NOMO-1 treated with dmso at 0.1 percent for 144 hours (cell line): ENCODE measurements around the gene PALB2.

Source experiments
- DNase-seq: peaks from one replicate; lab custom pipeline; 2025; ENCODE audit not compliant: unreplicated experiment; lab: John Stamatoyannopoulos, UW

The PALB2 gene

DNA sequence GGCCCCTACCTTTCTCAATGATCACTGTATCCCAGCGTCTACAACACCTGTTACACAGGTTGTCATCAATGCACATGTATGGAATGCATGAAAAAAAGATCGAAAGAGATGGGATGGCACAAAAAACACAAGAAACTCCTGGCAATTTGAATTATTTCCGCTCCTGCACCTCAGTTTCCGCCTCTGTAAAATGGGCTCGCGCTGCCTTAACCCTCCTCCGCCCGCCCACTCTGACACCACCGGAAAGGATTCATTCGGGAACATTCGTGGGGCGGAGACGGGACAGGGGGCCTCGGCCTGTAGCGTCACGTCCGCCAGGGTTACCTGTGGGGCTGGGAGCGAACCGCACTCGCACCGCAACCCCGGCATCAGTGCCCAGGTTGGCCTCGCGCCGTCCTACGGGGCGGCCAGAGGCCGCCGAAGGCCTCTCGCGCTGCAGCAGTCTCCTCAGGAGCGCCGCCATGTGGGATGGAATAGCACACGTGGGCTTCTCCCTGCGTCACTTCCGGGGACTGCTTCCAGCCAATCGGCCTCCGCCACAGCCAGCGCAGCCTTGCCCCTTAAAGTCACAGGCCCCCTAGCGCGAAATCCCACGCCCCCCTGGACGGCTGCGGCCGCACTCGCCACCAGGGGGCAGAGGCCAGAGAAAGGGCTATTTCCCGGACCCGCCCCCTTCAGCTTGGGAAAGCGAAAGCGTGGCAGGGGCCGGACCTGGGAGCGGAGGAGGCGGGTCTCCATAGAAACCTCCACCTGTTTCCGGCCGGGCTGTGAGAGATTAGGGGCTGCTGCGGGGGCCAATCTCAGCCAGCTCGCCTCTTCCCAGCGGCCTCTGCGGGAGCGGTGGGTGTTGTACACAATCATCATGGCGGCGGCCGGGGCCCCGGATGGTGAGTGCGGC is 84.0 kb downstream of the PALB2 start, which contains the start of the genes EARS2 and UBFD1:
EARS2 (minus strand) TSS at position 470 of the 898 bp plus-strand sequence; CDS start at position 463, 7 bp downstream.
UBFD1 (plus strand) TSS at position 847 of the 898 bp plus-strand sequence; CDS start at position 863, 16 bp downstream.
- peak; percentile 97 for DNase-seq

GRCh38 chr16:23554536-23554935 is 86.6 kb downstream of the PALB2 start:
- DNase-seq: no peak
